A549 (cell line): ENCODE data around the gene RPS23.
"Not testable (repeated sequence)": the region's sequence is repeated elsewhere in the genome, so short reads cannot be mapped to it uniquely, and the experiment has no call there.

Source experiments
- EP300 ChIP-seq, 2 experiments: fragments of >200 bp; sonication (Bioruptor Twin); formaldehyde crosslinking; IDR thresholded peaks; 2 replicates in 1 of 2; 3 replicates in 1 of 2; pipeline ENCODE4 v1.6.1; 2016 to 2017
- TF ChIP-seq, protein P1 (sequence below): fragments of 250-450 bp; sonication (Bioruptor Pico); IDR thresholded peaks from 2 replicates; pipeline ENCODE4 v1.5.0; 2021; ENCODE audit warnings: mild to moderate bottlenecking, moderate library complexity, borderline replicate concordance

DNA sequence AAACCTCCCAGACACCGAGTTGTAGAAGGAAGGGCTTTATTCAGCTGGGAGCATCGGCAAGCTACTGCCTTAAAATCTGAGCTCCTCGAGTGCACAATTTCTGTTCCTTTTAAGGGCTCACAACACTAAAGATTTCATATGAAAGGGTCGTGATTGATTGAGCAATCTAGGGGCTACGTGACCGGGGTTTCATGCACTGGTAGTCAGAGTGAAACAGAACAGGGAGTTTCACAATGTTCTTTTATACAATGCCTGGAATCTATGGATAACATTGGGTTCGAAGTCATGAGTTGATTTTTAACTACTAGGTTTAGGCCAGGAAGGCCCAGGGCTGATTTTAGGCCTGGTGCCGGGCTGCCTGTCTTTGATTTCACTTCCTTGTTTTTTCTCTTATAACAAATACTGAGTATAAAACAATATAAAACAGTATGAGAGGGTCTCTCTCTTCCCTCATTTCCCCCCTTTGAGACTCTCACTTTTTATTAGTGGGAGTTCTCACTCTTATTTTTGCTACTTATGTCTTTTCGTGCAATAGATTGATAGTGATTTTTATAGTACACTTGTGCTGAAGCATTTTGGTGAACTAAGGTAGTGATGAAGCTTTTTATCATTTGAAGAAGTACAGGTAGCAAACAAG is 10.7 kb downstream of the RPS23 start:
- not testable (repeated sequence) for TF ChIP-seq EP300 (IDR thresholded peaks at IDR 0.05)
- TF ChIP-seq, protein P1, sequence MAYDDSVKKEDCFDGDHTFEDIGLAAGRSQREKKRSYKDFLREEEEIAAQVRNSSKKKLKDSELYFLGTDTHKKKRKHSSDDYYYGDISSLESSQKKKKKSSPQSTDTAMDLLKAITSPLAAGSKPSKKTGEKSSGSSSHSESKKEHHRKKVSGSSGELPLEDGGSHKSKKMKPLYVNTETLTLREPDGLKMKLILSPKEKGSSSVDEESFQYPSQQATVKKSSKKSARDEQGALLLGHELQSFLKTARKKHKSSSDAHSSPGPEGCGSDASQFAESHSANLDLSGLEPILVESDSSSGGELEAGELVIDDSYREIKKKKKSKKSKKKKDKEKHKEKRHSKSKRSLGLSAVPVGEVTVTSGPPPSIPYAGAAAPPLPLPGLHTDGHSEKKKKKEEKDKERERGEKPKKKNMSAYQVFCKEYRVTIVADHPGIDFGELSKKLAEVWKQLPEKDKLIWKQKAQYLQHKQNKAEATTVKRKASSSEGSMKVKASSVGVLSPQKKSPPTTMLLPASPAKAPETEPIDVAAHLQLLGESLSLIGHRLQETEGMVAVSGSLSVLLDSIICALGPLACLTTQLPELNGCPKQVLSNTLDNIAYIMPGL (CRISPR knock-in tag), result not testable (repeated sequence)
